Neural cell (in vitro differentiated cells): ENCODE measurements around the gene KMT2B. TPM values are rescaled to one million over a fixed set of nuclear protein-coding genes. Genes with fewer than 3 reads are reported as not detected.

ENCODE experiments used
- H2AFZ ChIP-seq: fragments of 200-600, 300-800 bp; sonication (generic), shearing (Covaris generic); 2 replicates; pipeline ENCODE4 v1.6.0; 2014; ENCODE audit warnings: low read depth, mild to moderate bottlenecking, antibody characterized with exemption, low read length, moderate library complexity
- H3F3A ChIP-seq: fragments of 200-600 bp; shearing (Covaris generic); 2 replicates; pipeline ENCODE4 v1.6.1; 2016; ENCODE audit warnings: mild to moderate bottlenecking, moderate library complexity, mixed read lengths, antibody characterized with exemption, low read length; ENCODE audit not compliant: insufficient read depth, poor library complexity, severe bottlenecking
- H3K27ac ChIP-seq: fragments of 200-600, 300-800 bp; sonication (generic), shearing (Covaris generic); 2 replicates; pipeline ENCODE4 v1.5.1; 2014; ENCODE audit warnings: mild to moderate bottlenecking, low read length, moderate library complexity
- H3K27me3 ChIP-seq: fragments of 300-800, 200-600 bp; sonication (generic), shearing (Covaris generic); 2 replicates; pipeline ENCODE4 v1.6.0; 2014; ENCODE audit warnings: mild to moderate bottlenecking, low read depth, low read length, moderate library complexity; ENCODE audit not compliant: insufficient read depth
- H3K36me3 ChIP-seq: fragments of 300-800, 200-600 bp; sonication (generic), shearing (Covaris generic); 2 replicates; pipeline ENCODE4 v1.5.1; 2014; ENCODE audit warnings: mild to moderate bottlenecking, antibody characterized with exemption, low read length, moderate library complexity; ENCODE audit not compliant: insufficient read depth
- H3K4me2 ChIP-seq: fragments of 300-800, 200-600 bp; sonication (generic), shearing (Covaris generic); 2 replicates; pipeline ENCODE4 v1.6.0; 2014; ENCODE audit warnings: mild to moderate bottlenecking, low read length
- H3K4me3 ChIP-seq: fragments of 300-800, 200-600 bp; sonication (generic), shearing (Covaris generic); 2 replicates; pipeline ENCODE4 v1.5.1; 2014; ENCODE audit warnings: mild to moderate bottlenecking, low read length, moderate library complexity
- H3K79me2 ChIP-seq: fragments of 200-600 bp; shearing (Covaris generic); replicated peaks from 2 replicates; pipeline ENCODE4 v1.6.0; 2014; ENCODE audit warnings: mild to moderate bottlenecking, low read length, moderate library complexity; ENCODE audit not compliant: insufficient read depth
- H3K9ac ChIP-seq: fragments of 300-800, 200-600 bp; sonication (generic), shearing (Covaris generic); 2 replicates; pipeline ENCODE4 v1.6.1; 2016; ENCODE audit warnings: mild to moderate bottlenecking, low read length, mixed read lengths
- H3K9me2 ChIP-seq: fragments of 200-600 bp; shearing (Covaris generic); 2 replicates; pipeline ENCODE4 v1.6.1; 2016; ENCODE audit warnings: mild to moderate bottlenecking, low read length, mixed read lengths; ENCODE audit not compliant: insufficient read depth
- H3K9me3 ChIP-seq: fragments of 200-600, 300-800 bp; sonication (generic), shearing (Covaris generic); 2 replicates; pipeline ENCODE4 v1.6.1; 2016; ENCODE audit warnings: mild to moderate bottlenecking, mixed run types, low read length, moderate library complexity, mixed read lengths
- H4K20me1 ChIP-seq: fragments of 200-600 bp; shearing (Covaris generic); 2 replicates; pipeline ENCODE4 v1.6.1; 2016; ENCODE audit warnings: mild to moderate bottlenecking, mixed run types; ENCODE audit not compliant: insufficient read depth
- CTCF ChIP-seq: fragments of 450-650 bp; IDR thresholded peaks from 2 replicates; pipeline ENCODE4 v1.5.1; 2014; ENCODE audit warnings: antibody characterized with exemption, mild to moderate bottlenecking, moderate library complexity; ENCODE audit not compliant: poor library complexity, severe bottlenecking
- EP300 ChIP-seq: fragments of 450-650 bp; conservative IDR thresholded peaks from 2 replicates; pipeline ENCODE4 v1.6.1; 2014; ENCODE audit warnings: antibody characterized with exemption, mild to moderate bottlenecking, moderate library complexity; ENCODE audit not compliant: poor library complexity, severe bottlenecking
- EZH2 ChIP-seq: fragments of 200-600, 300-800 bp; shearing (Covaris generic), sonication (generic); IDR thresholded peaks from 2 replicates; pipeline ENCODE4 v1.6.1; 2014; ENCODE audit warnings: antibody characterized with exemption, low read length, borderline replicate concordance, mild to moderate bottlenecking; ENCODE audit not compliant: insufficient read depth, poor library complexity, severe bottlenecking
- MXI1 ChIP-seq: fragments of 450-650 bp; conservative IDR thresholded peaks from 2 replicates; pipeline ENCODE4 v1.6.1; 2014; ENCODE audit warnings: antibody characterized with exemption, mild to moderate bottlenecking; ENCODE audit not compliant: poor library complexity, severe bottlenecking
- POLR2AphosphoS5 ChIP-seq: IDR thresholded peaks from 2 replicates; pipeline ENCODE4 v1.6.1; 2012
- RAD21 ChIP-seq: fragments of 450-650 bp; conservative IDR thresholded peaks from 2 replicates; pipeline ENCODE4 v1.6.1; 2014; ENCODE audit warnings: antibody characterized with exemption, mild to moderate bottlenecking, moderate library complexity
- REST ChIP-seq: IDR thresholded peaks from 2 replicates; pipeline ENCODE4 v1.6.1; 2012; ENCODE audit warnings: borderline replicate concordance
- SMC3 ChIP-seq: fragments of 450-650 bp; conservative IDR thresholded peaks from 2 replicates; pipeline ENCODE4 v1.6.1; 2014; ENCODE audit warnings: antibody characterized with exemption, mild to moderate bottlenecking, moderate library complexity; ENCODE audit not compliant: poor library complexity
- TAF1 ChIP-seq: IDR thresholded peaks from 2 replicates; pipeline ENCODE4 v1.6.1; 2012; ENCODE audit warnings: low read depth
- polyA plus RNA-seq: library from polyadenylated mRNA; depleted of rRNA; stranded (reverse); fragments of >200 nt; gene quantifications from 2 replicates; pipeline ENCODE4 v1.2.3, GENCODE V29; 2014

KMT2B gene
- polyA plus RNA-seq, 1 donor from 2014 or later, result 15.8 TPM

GRCh38 chr19:35785339-35785627 lies 67.5 kb downstream of the KMT2B start (continued):
- TF ChIP-seq MXI1, result no peak
- TF ChIP-seq POLR2AphosphoS5, result no peak

GRCh38 chr19:35786299-35787160 lies 68.7 kb downstream of the KMT2B start:
- Histone ChIP-seq H3K9ac (no peak overlapping the region), H3K4me3 (no peak overlapping the region), H4K20me1 (no peaks in the 10 kb centered on the region), H3K9me2 (no peaks in the 10 kb centered on the region), H3F3A (no peaks in the 10 kb centered on the region), H2AFZ (no peak overlapping the region), H3K4me2 (no peak overlapping the region), H3K79me2 (no peaks in the 10 kb centered on the region), H3K36me3 (no peaks in the 10 kb centered on the region), H3K27me3 (no peaks in the 10 kb centered on the region), H3K27ac (no peak overlapping the region), H3K9me3 (no peaks in the 10 kb centered on the region)
- TF ChIP-seq REST, result no peak
- TF ChIP-seq POLR2AphosphoS5, result no peak
- TF ChIP-seq CTCF, result no peak
- no peak for TF ChIP-seq EZH2
- no peak for TF ChIP-seq SMC3
- no peak for TF ChIP-seq EP300
- TF ChIP-seq RAD21, result no peak
- no peak for TF ChIP-seq TAF1
- TF ChIP-seq MXI1, result no peak

- no peaks in the 10 kb centered on the region for H3K79me2 ChIP-seq
- no peak overlapping the region for H2AFZ ChIP-seq
- no peaks in the 10 kb centered on the region for H3K9me3 ChIP-seq
- TF ChIP-seq POLR2AphosphoS5, result no peak
- TF ChIP-seq MXI1, result no peak
- no peak for TF ChIP-seq EP300
- no peak for TF ChIP-seq SMC3
- TF ChIP-seq TAF1, result no peak
- no peak for TF ChIP-seq RAD21
- TF ChIP-seq REST, result no peak
- TF ChIP-seq CTCF, result no peak
- no peak for TF ChIP-seq EZH2
- no peaks in the 10 kb centered on the region for H3K9me2 ChIP-seq
- H3K27ac ChIP-seq, result no peak overlapping the region
- no peaks in the 10 kb centered on the region for H3K27me3 ChIP-seq
- H3K4me2 ChIP-seq, result no peak overlapping the region
- no peak overlapping the region for H3K9ac ChIP-seq
- H3F3A ChIP-seq, result no peaks in the 10 kb centered on the region
- no peaks in the 10 kb centered on the region for H4K20me1 ChIP-seq
- H3K36me3 ChIP-seq, result no peaks in the 10 kb centered on the region
- no peak overlapping the region for H3K4me3 ChIP-seq
Observed at GRCh38 chr19:35787227-35787799, 69.5 kb downstream of the KMT2B start.
